Breast epithelium (tissue), 4 donors: ENCODE measurements around the gene CACNA2D3. TPM values are rescaled to one million over a fixed set of nuclear protein-coding genes. Genes with fewer than 3 reads are reported as not detected.

Experiments
- DNase-seq, 2 donors: peaks; one replicate each; pipeline ENCODE4 v3.0.0-alpha.2; 2019; ENCODE audit warnings: low spot score in 2 of 2
- H3K27ac ChIP-seq, 2 donors: fragments of 200-600 bp; sonication (generic) in 1 of 2; one replicate each; pipeline ENCODE4 v1.5.1; 2016 to 2019; ENCODE audit warnings: mild to moderate bottlenecking in 1 of 2
- H3K27me3 ChIP-seq, 2 donors: fragments of 200-600 bp; sonication (generic) in 1 of 2; one replicate each; pipeline versions ENCODE4 v1.5.1 to v1.6.0; 2017 to 2019; ENCODE audit warnings: control low read depth in 1 of 2, mild to moderate bottlenecking in 1 of 2
- H3K36me3 ChIP-seq: fragments of 200-600 bp; one replicate; pipeline ENCODE4 v1.5.1; 2019
- H3K4me1 ChIP-seq, 2 donors: fragments of 200-600 bp; sonication (generic); one replicate each; pipeline ENCODE4 v1.5.1; 2016 to 2019; ENCODE audit warnings: control low read depth in 1 of 2
- H3K4me3 ChIP-seq, 3 donors: fragments of 200-600 bp; sonication (generic); 1 replicate in 2 of 3; 2 replicates in 1 of 3; pipeline ENCODE4 v1.5.1; 2016 to 2019; ENCODE audit warnings: mild to moderate bottlenecking in 3 of 3, moderate library complexity in 2 of 3
- H3K9me3 ChIP-seq, 2 donors: fragments of 200-600 bp; sonication (generic) in 1 of 2; one replicate each; pipeline ENCODE4 v1.5.1; 2016 to 2019; ENCODE audit warnings: control low read depth in 1 of 2
- CTCF ChIP-seq, 3 donors: fragments of 450-650 bp; IDR thresholded peaks; one replicate each; pipeline ENCODE4 v1.5.1; 2016 to 2017; ENCODE audit warnings: antibody characterized with exemption in 3 of 3, mild to moderate bottlenecking in 3 of 3, moderate library complexity in 3 of 3
- POLR2A ChIP-seq: fragments of 450-650 bp; IDR thresholded peaks from one replicate; pipeline ENCODE4 v1.6.1; 2016; ENCODE audit warnings: antibody characterized with exemption, mild to moderate bottlenecking, moderate library complexity
- POLR2AphosphoS5 ChIP-seq, 3 donors: sonication (generic); formaldehyde crosslinking; IDR thresholded peaks; one replicate each; pipeline ENCODE4 v1.6.1; 2017; ENCODE audit warnings: antibody characterized with exemption in 3 of 3
- intact Hi-C: fragments of 100-400 bp; cut with DNase I; formaldehyde crosslinking; loops from one replicate; pipeline ENCODE4 v1.15.1; 2023; ENCODE audit warnings: low total_unique reads
- total RNA-seq, 3 donors: library from RNA; depleted of rRNA; stranded (reverse); fragments of >200 nt; gene quantifications; one replicate each; pipeline ENCODE4 v1.1.0, GENCODE V29; 2016

Gene CACNA2D3
- total RNA-seq, 3 donors from 2014 or later, result 0.59 to 3.4 (median 2.3) TPM

- Histone ChIP-seq H3K27ac (no peak overlapping the region), H3K27me3 (no peaks in the 10 kb centered on the region), H3K9me3 (no peaks in the 10 kb centered on the region), H3K4me1 (no peaks in the 10 kb centered on the region), H3K4me3 (no peak overlapping the region), H3K36me3 (no peaks in the 10 kb centered on the region)
- no peak for DNase-seq
- TF ChIP-seq CTCF (IDR thresholded peaks at IDR 0.05) (no peak), POLR2AphosphoS5 (IDR thresholded peaks at IDR 0.05) (no peak), POLR2A (no peak)
- intact Hi-C loops, result no loop called here
Measured at GRCh38 chr3:54915181-54915580, 792.8 kb downstream of the CACNA2D3 start.

GRCh38 chr3:54915976-54916375 is 793.6 kb downstream of the CACNA2D3 start:
- Histone ChIP-seq H3K36me3 (no peaks in the 10 kb centered on the region), H3K27me3 (no peaks in the 10 kb centered on the region), H3K27ac (no peak overlapping the region), H3K4me3 (no peak overlapping the region), H3K9me3 (no peaks in the 10 kb centered on the region), H3K4me1 (no peaks in the 10 kb centered on the region)
- intact Hi-C loops, result no loop called here
- TF ChIP-seq POLR2A (no peak), CTCF (IDR thresholded peaks at IDR 0.05) (no peak), POLR2AphosphoS5 (IDR thresholded peaks at IDR 0.05) (no peak)
- no peak for DNase-seq

GRCh38 chr3:54916732-54917131 is 794.4 kb downstream of the CACNA2D3 start:
- no peak for DNase-seq
- Histone ChIP-seq H3K4me3 (no peak overlapping the region), H3K27ac (no peak overlapping the region), H3K27me3 (no peaks in the 10 kb centered on the region), H3K9me3 (no peaks in the 10 kb centered on the region), H3K4me1 (no peaks in the 10 kb centered on the region), H3K36me3 (no peaks in the 10 kb centered on the region)
- intact Hi-C loops, result no loop called here
- TF ChIP-seq POLR2A (no peak), CTCF (IDR thresholded peaks at IDR 0.05) (no peak)

GRCh38 chr3:54917174-54917573 is 794.8 kb downstream of the CACNA2D3 start:
- Histone ChIP-seq H3K36me3 (no peaks in the 10 kb centered on the region), H3K4me3 (no peak overlapping the region), H3K27ac (no peak overlapping the region), H3K4me1 (no peaks in the 10 kb centered on the region), H3K27me3 (no peaks in the 10 kb centered on the region), H3K9me3 (no peaks in the 10 kb centered on the region)
- no peak for TF ChIP-seq POLR2A
- no peak for TF ChIP-seq CTCF (IDR thresholded peaks at IDR 0.05)
- no peak for TF ChIP-seq POLR2AphosphoS5 (IDR thresholded peaks at IDR 0.05)
- intact Hi-C loops, result no loop called here
- DNase-seq, result no peak

GRCh38 chr3:54917862-54918261 is 795.5 kb downstream of the CACNA2D3 start:
- no peaks in the 10 kb centered on the region for H3K27me3 ChIP-seq
- intact Hi-C loops, result no loop called here
- TF ChIP-seq POLR2A (no peak), POLR2AphosphoS5 (IDR thresholded peaks at IDR 0.05) (no peak), CTCF (IDR thresholded peaks at IDR 0.05) (no peak)
- DNase-seq, result no peak
- H3K36me3 ChIP-seq, result no peaks in the 10 kb centered on the region
- H3K4me3 ChIP-seq, result no peak overlapping the region
- no peak overlapping the region for H3K27ac ChIP-seq
- no peaks in the 10 kb centered on the region for H3K4me1 ChIP-seq
- no peaks in the 10 kb centered on the region for H3K9me3 ChIP-seq
